Measurements from ENCODE around the gene ST7. TPM values are rescaled to one million over a fixed set of nuclear protein-coding genes. Genes with fewer than 3 reads are reported as not detected.

The ST7 gene
- total RNA-seq, 2 experiments from 2014 or later, result 5.2 to 7.0 TPM

DNA sequence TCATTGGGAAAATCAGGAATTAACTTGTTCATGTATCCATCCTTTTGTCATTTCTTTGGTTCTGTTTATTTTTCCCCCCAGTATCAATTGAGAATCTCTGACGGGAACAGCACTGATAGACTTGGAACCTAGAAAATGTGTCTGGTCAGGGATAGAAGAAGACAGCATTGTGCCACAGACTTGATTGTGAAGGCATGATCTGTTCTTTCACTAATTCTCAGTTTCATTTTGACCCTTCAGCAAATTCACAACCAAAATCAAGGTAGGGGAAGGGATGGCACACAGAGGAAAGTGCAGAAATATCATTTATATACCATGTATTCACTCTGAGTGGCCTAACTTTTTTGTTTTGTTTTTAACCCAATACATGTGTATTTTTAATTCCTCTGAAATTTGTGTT, 262.7 kb downstream of the ST7 start:
- ChIA-PET CTCF (no interaction called here), POLR2A (no interaction called here)
- no peaks in the 10 kb centered on the region for H3K36me3 Mint-ChIP-seq (ENCODE audit: low read depth)
- H3K27ac Mint-ChIP-seq, result no peak overlapping the region
- H3K9me3 Mint-ChIP-seq, result no peaks in the 10 kb centered on the region
- no peak overlapping the region for H3K4me3 Mint-ChIP-seq
- no peaks in the 10 kb centered on the region for H3K4me1 Mint-ChIP-seq
- DNase-seq, result no peak
- H3K27me3 Mint-ChIP-seq, result no peaks in the 10 kb centered on the region

GRCh38 chr7:117216436-117217069, 263.3 kb downstream of the ST7 start:
- ChIA-PET POLR2A (no interaction called here), CTCF (no interaction called here)
- Mint-ChIP-seq H3K4me1 (no peaks in the 10 kb centered on the region), H3K27me3 (no peaks in the 10 kb centered on the region), H3K36me3 (ENCODE audit: low read depth) (no peaks in the 10 kb centered on the region), H3K9me3 (no peaks in the 10 kb centered on the region), H3K4me3 (no peak overlapping the region), H3K27ac (no peak overlapping the region)
- DNase-seq, result no peak

- Mint-ChIP-seq H3K27ac (no peak overlapping the region), H3K27me3 (no peaks in the 10 kb centered on the region), H3K4me3 (no peak overlapping the region), H3K9me3 (no peaks in the 10 kb centered on the region), H3K4me1 (no peaks in the 10 kb centered on the region), H3K36me3 (ENCODE audit: low read depth) (no peaks in the 10 kb centered on the region)
- POLR2A ChIA-PET, result no interaction called here
- CTCF ChIA-PET, result interaction anchor here (0.6 kb wide), 1 partner anchor 33 kb away, joined by 3 read pairs; no protein-coding TSS in a partner anchor
- no peak for DNase-seq
Observed at GRCh38 chr7:117217106-117218035, 264.1 kb downstream of the ST7 start.

- no peak for DNase-seq
- CTCF ChIA-PET, result no interaction called here
- Mint-ChIP-seq H3K9me3 (no peaks in the 10 kb centered on the region), H3K4me1 (no peaks in the 10 kb centered on the region), H3K27ac (no peak overlapping the region), H3K27me3 (no peaks in the 10 kb centered on the region), H3K4me3 (no peak overlapping the region), H3K36me3 (ENCODE audit: low read depth) (no peaks in the 10 kb centered on the region)
- POLR2A ChIA-PET, result no interaction called here
Observed at GRCh38 chr7:117218700-117219099, 265.4 kb downstream of the ST7 start.

GRCh38 chr7:117219485-117219884, 266.2 kb downstream of the ST7 start:
- POLR2A ChIA-PET, result no interaction called here
- H3K27ac Mint-ChIP-seq, result no peak overlapping the region

GRCh38 chr7:117220836-117221235, 267.5 kb downstream of the ST7 start:
- no peak overlapping the region for H3K27ac Mint-ChIP-seq
- H3K4me1 Mint-ChIP-seq, result no peaks in the 10 kb centered on the region
- no peaks in the 10 kb centered on the region for H3K27me3 Mint-ChIP-seq
- ChIA-PET POLR2A (no interaction called here), CTCF (no interaction called here)
- no peaks in the 10 kb centered on the region for H3K36me3 Mint-ChIP-seq (ENCODE audit: low read depth)
- no peaks in the 10 kb centered on the region for H3K9me3 Mint-ChIP-seq
- DNase-seq, result no peak
- H3K4me3 Mint-ChIP-seq, result no peak overlapping the region

More at GRCh38 chr7:117219485-117219884, 266.2 kb downstream of the ST7 start:
- Mint-ChIP-seq H3K4me1 (no peaks in the 10 kb centered on the region), H3K4me3 (no peak overlapping the region), H3K27me3 (no peaks in the 10 kb centered on the region), H3K36me3 (ENCODE audit: low read depth) (no peaks in the 10 kb centered on the region), H3K9me3 (no peaks in the 10 kb centered on the region)
- CTCF ChIA-PET, result no interaction called here
- DNase-seq, result no peak

DNA sequence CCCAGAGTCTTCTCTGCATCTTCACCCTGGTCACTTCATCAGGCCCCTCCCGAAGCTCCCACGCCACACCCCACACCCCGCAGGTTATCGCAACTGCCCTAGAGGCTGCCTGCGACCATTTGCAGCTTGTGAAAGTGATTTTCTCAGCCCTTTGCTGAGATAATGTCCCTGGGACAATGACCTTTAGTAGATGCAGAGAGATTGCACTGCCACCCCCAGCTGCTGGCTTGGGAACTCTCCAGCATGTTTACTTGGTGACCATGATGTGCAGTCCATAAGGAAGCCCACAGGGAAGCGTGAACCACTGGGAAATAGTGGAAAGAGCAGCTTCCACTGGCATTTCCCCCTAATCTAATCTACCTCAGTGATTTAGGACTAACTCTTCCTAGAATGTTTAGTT, 272.2 kb downstream of the ST7 start:
- Mint-ChIP-seq H3K4me1 (no peaks in the 10 kb centered on the region), H3K4me3 (no peak overlapping the region), H3K27ac (no peak overlapping the region), H3K27me3 (no peaks in the 10 kb centered on the region), H3K36me3 (ENCODE audit: low read depth) (no peaks in the 10 kb centered on the region), H3K9me3 (no peaks in the 10 kb centered on the region)
- CTCF ChIA-PET, result interaction anchor here (1.0 kb wide), 1 partner anchor 17 kb away, joined by 3 read pairs; no protein-coding TSS in a partner anchor
- POLR2A ChIA-PET, result no interaction called here
- DNase-seq, result no peak

- Mint-ChIP-seq H3K36me3 (ENCODE audit: low read depth) (no peaks in the 10 kb centered on the region), H3K9me3 (peaks cover 3% of the 10 kb centered on the region), H3K27me3 (no peaks in the 10 kb centered on the region), H3K27ac (no peak overlapping the region), H3K4me3 (no peak overlapping the region), H3K4me1 (no peaks in the 10 kb centered on the region)
- DNase-seq, result no peak
- ChIA-PET CTCF (no interaction called here), POLR2A (no interaction called here)
Observed at GRCh38 chr7:117227091-117227490, 273.8 kb downstream of the ST7 start.

DNA sequence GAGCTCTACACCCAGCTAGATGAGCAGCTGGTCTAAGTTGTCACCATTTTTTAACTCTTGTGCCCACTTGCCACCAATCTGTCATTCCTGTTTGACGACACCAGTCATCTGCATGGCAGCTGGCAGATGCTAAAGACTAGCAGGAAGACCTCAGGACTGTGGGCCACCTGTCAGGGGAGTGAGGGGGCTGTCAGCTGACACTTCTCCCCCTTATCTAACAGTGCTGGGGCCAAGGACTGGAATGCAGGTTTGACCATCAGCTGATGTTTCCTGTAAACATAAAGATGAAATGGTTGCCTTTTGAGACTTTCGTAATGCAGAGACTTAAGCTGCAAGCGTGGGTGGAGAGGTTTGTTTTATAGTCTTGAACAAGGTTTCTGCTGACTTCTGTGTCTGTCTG, 276.0 kb downstream of the ST7 start:
- Mint-ChIP-seq H3K9me3 (peaks cover 4% of the 10 kb centered on the region), H3K4me3 (no peak overlapping the region), H3K36me3 (ENCODE audit: low read depth) (no peaks in the 10 kb centered on the region), H3K27ac (no peak overlapping the region), H3K27me3 (no peaks in the 10 kb centered on the region), H3K4me1 (no peaks in the 10 kb centered on the region)
- POLR2A ChIA-PET, result no interaction called here
- CTCF ChIA-PET, result no interaction called here
- no peak for DNase-seq

DNA sequence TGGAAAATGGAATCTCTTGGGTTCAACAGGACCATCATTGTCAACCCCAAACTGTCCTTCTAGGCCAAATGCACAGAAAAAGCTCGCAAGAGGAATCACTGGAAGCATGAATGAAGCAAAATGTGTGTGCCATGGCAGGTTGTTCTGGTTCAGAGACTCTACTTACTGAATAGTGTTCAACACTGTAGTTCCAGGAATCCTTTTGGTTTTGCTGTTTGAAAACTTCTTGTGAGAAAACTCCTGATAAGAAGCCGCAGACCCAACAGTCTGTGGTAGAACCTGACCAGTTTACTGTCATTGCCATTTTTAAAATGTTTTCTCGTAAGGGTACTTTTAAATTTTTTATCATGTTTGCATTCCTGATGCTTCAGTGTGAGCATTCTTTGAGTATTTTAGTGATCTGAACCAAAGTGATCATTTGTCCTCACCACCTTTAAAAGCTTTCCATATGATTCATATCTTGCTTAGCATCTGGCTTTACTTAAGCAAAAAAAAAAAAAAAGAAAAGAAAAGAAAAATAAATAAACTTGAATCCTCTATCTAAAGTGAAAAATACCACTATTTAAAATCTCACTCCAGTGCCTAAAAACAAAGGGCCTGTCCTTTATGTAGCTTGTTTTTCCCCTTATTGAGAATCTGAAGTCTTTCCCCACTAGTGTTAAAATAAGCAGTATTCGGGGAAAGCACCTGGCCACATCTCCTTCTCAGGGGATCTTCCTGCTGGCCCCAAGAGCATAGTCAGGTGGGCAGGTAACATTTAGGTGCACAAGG, 277.2 kb downstream of the ST7 start:
- peaks cover 4% of the 10 kb centered on the region for H3K9me3 Mint-ChIP-seq
- POLR2A ChIA-PET, result no interaction called here
- H3K36me3 Mint-ChIP-seq (ENCODE audit: low read depth), result no peaks in the 10 kb centered on the region
- H3K27ac Mint-ChIP-seq, result no peak overlapping the region
- H3K27me3 Mint-ChIP-seq, result peaks cover 2% of the 10 kb centered on the region
- no peaks in the 10 kb centered on the region for H3K4me1 Mint-ChIP-seq
- CTCF ChIA-PET, result no interaction called here
- DNase-seq, result no peak
- no peak overlapping the region for H3K4me3 Mint-ChIP-seq

- CTCF ChIA-PET, result no interaction called here
- H3K27me3 Mint-ChIP-seq, result peaks cover 3% of the 10 kb centered on the region
Observed at GRCh38 chr7:117231047-117231359, 277.7 kb downstream of the ST7 start.

GRCh38 chr7:117237646-117238045, 284.3 kb downstream of the ST7 start:
- peaks cover 3% of the 10 kb centered on the region for H3K27me3 Mint-ChIP-seq
- H3K36me3 Mint-ChIP-seq (ENCODE audit: low read depth), result no peaks in the 10 kb centered on the region
- ChIA-PET POLR2A (no interaction called here), CTCF (no interaction called here)
- DNase-seq, result no peak
- no peaks in the 10 kb centered on the region for H3K9me3 Mint-ChIP-seq
- H3K4me3 Mint-ChIP-seq, result no peak overlapping the region
- no peaks in the 10 kb centered on the region for H3K4me1 Mint-ChIP-seq
- no peak overlapping the region for H3K27ac Mint-ChIP-seq

More at GRCh38 chr7:117231047-117231359, 277.7 kb downstream of the ST7 start:
- H3K4me3 Mint-ChIP-seq, result no peak overlapping the region
- no peaks in the 10 kb centered on the region for H3K36me3 Mint-ChIP-seq (ENCODE audit: low read depth)
- no peak for DNase-seq
- H3K4me1 Mint-ChIP-seq, result no peaks in the 10 kb centered on the region
- POLR2A ChIA-PET, result no interaction called here
- H3K27ac Mint-ChIP-seq, result no peak overlapping the region
- peaks cover 4% of the 10 kb centered on the region for H3K9me3 Mint-ChIP-seq

DNA sequence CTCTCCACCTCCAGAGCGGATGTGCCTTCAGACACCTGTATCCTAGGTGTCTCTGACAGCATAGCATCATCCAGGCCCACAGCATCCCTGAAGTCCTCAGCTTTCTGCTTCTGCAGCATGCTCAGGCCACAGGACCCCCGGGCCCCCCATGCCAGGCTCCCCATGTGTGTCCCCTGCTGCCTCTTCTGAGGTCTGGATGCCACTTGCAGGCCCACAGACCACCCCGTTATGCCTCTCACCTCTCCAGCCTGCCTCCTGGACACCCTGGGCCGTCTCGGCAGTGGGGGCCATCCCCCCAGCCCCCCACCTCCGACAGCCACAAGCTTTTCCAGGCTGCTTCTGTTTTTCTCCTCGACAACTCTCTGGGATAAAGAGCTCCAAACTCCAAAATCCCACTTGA, 285.2 kb downstream of the ST7 start:
- no peaks in the 10 kb centered on the region for H3K9me3 Mint-ChIP-seq

More for the DNA sequence above, 285.2 kb downstream of the ST7 start:
- no peaks in the 10 kb centered on the region for H3K36me3 Mint-ChIP-seq (ENCODE audit: low read depth)
- DNase-seq, result no peak
- H3K27ac Mint-ChIP-seq, result no peak overlapping the region
- H3K27me3 Mint-ChIP-seq, result peaks cover 3% of the 10 kb centered on the region
- no peak overlapping the region for H3K4me3 Mint-ChIP-seq
- ChIA-PET POLR2A (no interaction called here), CTCF (no interaction called here)
- H3K4me1 Mint-ChIP-seq, result no peaks in the 10 kb centered on the region
